ENCODE data around the gene SORCS2.

The SORCS2 gene

DNA sequence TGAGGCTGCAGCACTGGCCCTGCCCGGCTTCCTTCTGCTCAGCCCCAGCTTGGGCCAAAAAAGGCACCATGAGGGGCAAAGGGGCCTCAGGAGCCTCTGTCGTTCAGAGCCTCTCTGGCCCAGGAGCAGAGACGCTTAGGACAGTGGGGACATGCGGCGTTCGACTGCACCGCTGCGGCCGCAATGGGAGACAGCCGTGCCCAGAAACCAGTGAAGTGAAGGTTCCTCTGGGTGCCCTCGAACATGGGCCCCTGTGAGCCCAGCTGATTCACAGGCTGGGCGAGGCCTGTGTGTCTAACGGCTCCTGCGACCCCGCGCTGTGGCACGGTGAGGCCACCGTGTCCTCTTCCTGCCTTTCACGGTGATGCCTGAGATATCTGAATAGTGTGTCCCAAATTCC is 512.3 kb downstream of the SORCS2 start:
- Histone ChIP-seq H2AFZ (ENCODE audit: low read depth, low read length) (no peak overlapping the region), H3K4me3 (ENCODE audit: low read length) (no peak overlapping the region), H3K4me1 (ENCODE audit: insufficient read depth, low read length) (no peaks in the 10 kb centered on the region), H3K36me3 (ENCODE audit: insufficient read depth, low read length) (no peaks in the 10 kb centered on the region), H3K27me3 (ENCODE audit: insufficient read depth, low read length) (peaks cover 5% of the 10 kb centered on the region), H3K9me3 (ENCODE audit: low read length) (no peaks in the 10 kb centered on the region)

GRCh38 chr4:7705062-7705461 is 512.7 kb downstream of the SORCS2 start:
- Histone ChIP-seq H3K4me3 (ENCODE audit: low read length) (no peak overlapping the region), H2AFZ (ENCODE audit: low read depth, low read length) (no peak overlapping the region), H3K9me3 (ENCODE audit: low read length) (no peaks in the 10 kb centered on the region), H3K4me1 (ENCODE audit: insufficient read depth, low read length) (no peaks in the 10 kb centered on the region), H3K36me3 (ENCODE audit: insufficient read depth, low read length) (no peaks in the 10 kb centered on the region), H3K27me3 (ENCODE audit: insufficient read depth, low read length) (peaks cover 9% of the 10 kb centered on the region)

GRCh38 chr4:7705593-7705992 is 513.3 kb downstream of the SORCS2 start:
- Histone ChIP-seq H3K36me3 (ENCODE audit: insufficient read depth, low read length) (no peaks in the 10 kb centered on the region), H3K4me3 (ENCODE audit: low read length) (no peak overlapping the region), H3K9me3 (ENCODE audit: low read length) (no peaks in the 10 kb centered on the region), H2AFZ (ENCODE audit: low read depth, low read length) (no peak overlapping the region), H3K27me3 (ENCODE audit: insufficient read depth, low read length) (peaks cover 9% of the 10 kb centered on the region), H3K4me1 (ENCODE audit: insufficient read depth, low read length) (no peaks in the 10 kb centered on the region)

GRCh38 chr4:7708238-7708637 is 515.9 kb downstream of the SORCS2 start:
- Histone ChIP-seq H3K27me3 (ENCODE audit: insufficient read depth, low read length) (peaks cover 5% of the 10 kb centered on the region), H3K4me3 (ENCODE audit: low read length) (no peak overlapping the region), H2AFZ (ENCODE audit: low read depth, low read length) (no peak overlapping the region)

GRCh38 chr4:7708981-7709380 is 516.6 kb downstream of the SORCS2 start:
- no peaks in the 10 kb centered on the region for H3K36me3 ChIP-seq (ENCODE audit: insufficient read depth, low read length)
- H3K4me1 ChIP-seq (ENCODE audit: insufficient read depth, low read length): no peaks in the 10 kb centered on the region
- no peak overlapping the region for H3K4me3 ChIP-seq (ENCODE audit: low read length)

More at GRCh38 chr4:7708238-7708637, 515.9 kb downstream of the SORCS2 start:
- no peaks in the 10 kb centered on the region for H3K36me3 ChIP-seq (ENCODE audit: insufficient read depth, low read length)
- H3K4me1 ChIP-seq (ENCODE audit: insufficient read depth, low read length): no peaks in the 10 kb centered on the region
- H3K9me3 ChIP-seq (ENCODE audit: low read length): no peaks in the 10 kb centered on the region

GRCh38 chr4:7709431-7709830 is 517.1 kb downstream of the SORCS2 start:
- H3K36me3 ChIP-seq (ENCODE audit: insufficient read depth, low read length): no peaks in the 10 kb centered on the region
- H3K27me3 ChIP-seq (ENCODE audit: insufficient read depth, low read length): peaks cover 5% of the 10 kb centered on the region
- no peak overlapping the region for H3K4me3 ChIP-seq (ENCODE audit: low read length)
- no peaks in the 10 kb centered on the region for H3K9me3 ChIP-seq (ENCODE audit: low read length)
- H3K4me1 ChIP-seq (ENCODE audit: insufficient read depth, low read length): no peaks in the 10 kb centered on the region
- no peak overlapping the region for H2AFZ ChIP-seq (ENCODE audit: low read depth, low read length)

More at GRCh38 chr4:7708981-7709380, 516.6 kb downstream of the SORCS2 start:
- Histone ChIP-seq H2AFZ (ENCODE audit: low read depth, low read length) (no peak overlapping the region), H3K27me3 (ENCODE audit: insufficient read depth, low read length) (peaks cover 5% of the 10 kb centered on the region), H3K9me3 (ENCODE audit: low read length) (no peaks in the 10 kb centered on the region)

DNA sequence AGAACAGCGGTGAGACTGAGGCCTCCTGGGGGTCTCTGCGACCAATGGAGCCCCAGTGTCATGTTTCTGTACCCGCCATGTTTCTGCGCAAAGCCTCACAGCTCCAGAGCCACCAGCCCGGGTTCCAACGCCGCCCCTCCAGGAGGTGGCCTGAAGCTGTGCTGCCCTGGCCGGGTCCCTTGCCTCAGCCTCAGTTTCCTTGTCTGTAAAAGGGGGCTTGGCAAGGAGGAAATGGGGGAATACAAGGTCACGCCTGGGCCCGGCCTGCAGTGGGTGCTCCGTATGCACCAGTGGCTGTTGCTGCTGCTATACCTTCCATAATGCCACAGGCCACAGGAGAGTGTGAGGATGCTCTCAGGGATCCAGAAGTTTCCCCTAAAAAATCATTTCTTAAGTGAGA is 517.8 kb downstream of the SORCS2 start:
- no peaks in the 10 kb centered on the region for H3K9me3 ChIP-seq (ENCODE audit: low read length)
- H3K4me3 ChIP-seq (ENCODE audit: low read length): no peak overlapping the region
- H3K36me3 ChIP-seq (ENCODE audit: insufficient read depth, low read length): no peaks in the 10 kb centered on the region
- peaks cover 5% of the 10 kb centered on the region for H3K27me3 ChIP-seq (ENCODE audit: insufficient read depth, low read length)
- H2AFZ ChIP-seq (ENCODE audit: low read depth, low read length): no peak overlapping the region
- no peaks in the 10 kb centered on the region for H3K4me1 ChIP-seq (ENCODE audit: insufficient read depth, low read length)

GRCh38 chr4:7710576-7711306 is 518.4 kb downstream of the SORCS2 start:
- H3K36me3 ChIP-seq (ENCODE audit: insufficient read depth, low read length): no peaks in the 10 kb centered on the region
- H3K27me3 ChIP-seq (ENCODE audit: insufficient read depth, low read length): peaks cover 5% of the 10 kb centered on the region
- no peaks in the 10 kb centered on the region for H3K9me3 ChIP-seq (ENCODE audit: low read length)
- no peak overlapping the region for H3K4me3 ChIP-seq (ENCODE audit: low read length)
- no peak overlapping the region for H2AFZ ChIP-seq (ENCODE audit: low read depth, low read length)
- no peaks in the 10 kb centered on the region for H3K4me1 ChIP-seq (ENCODE audit: insufficient read depth, low read length)

- H3K36me3 ChIP-seq (ENCODE audit: insufficient read depth, low read length): no peaks in the 10 kb centered on the region
- H3K9me3 ChIP-seq (ENCODE audit: low read length): no peaks in the 10 kb centered on the region
- no peak overlapping the region for H3K4me3 ChIP-seq (ENCODE audit: low read length)
- H2AFZ ChIP-seq (ENCODE audit: low read depth, low read length): no peak overlapping the region
- peaks cover 5% of the 10 kb centered on the region for H3K27me3 ChIP-seq (ENCODE audit: insufficient read depth, low read length)
- no peaks in the 10 kb centered on the region for H3K4me1 ChIP-seq (ENCODE audit: insufficient read depth, low read length)
Observed at GRCh38 chr4:7711307-7711963, 519.1 kb downstream of the SORCS2 start.

DNA sequence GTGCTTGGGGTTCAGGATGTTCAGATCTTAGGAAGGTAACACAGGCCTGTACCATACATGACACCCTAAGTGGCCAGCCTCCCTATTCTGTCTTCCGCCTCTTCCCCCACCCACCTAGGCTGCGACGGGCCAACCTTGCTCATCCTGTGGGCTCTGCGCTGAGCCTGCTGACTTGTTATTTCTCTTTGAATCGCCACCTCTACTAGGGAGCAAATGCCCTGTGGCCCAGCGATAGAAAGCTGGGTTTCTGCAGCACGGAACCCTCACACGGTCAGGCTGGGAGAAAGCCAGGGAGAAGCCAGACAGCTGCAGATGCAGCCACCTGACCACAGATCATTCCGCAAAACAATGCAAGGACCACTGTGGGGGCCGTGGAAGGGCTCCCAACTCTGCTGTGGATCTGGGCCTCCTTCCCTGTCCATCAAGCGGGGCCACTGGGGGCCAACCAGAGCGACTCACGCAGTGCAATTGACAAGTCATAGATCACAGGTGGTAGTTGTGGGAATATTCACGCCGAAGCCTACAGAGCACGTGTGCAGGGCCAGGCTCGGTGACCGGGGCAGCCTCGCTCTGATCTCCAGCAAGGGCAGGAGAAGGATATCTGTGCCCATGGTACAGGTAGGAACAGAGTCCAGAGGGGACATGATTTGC is 519.8 kb downstream of the SORCS2 start:
- Histone ChIP-seq H3K27me3 (ENCODE audit: insufficient read depth, low read length) (peaks cover 5% of the 10 kb centered on the region), H3K9me3 (ENCODE audit: low read length) (no peaks in the 10 kb centered on the region), H2AFZ (ENCODE audit: low read depth, low read length) (no peak overlapping the region), H3K4me1 (ENCODE audit: insufficient read depth, low read length) (no peaks in the 10 kb centered on the region), H3K4me3 (ENCODE audit: low read length) (no peak overlapping the region), H3K36me3 (ENCODE audit: insufficient read depth, low read length) (no peaks in the 10 kb centered on the region)

DNA sequence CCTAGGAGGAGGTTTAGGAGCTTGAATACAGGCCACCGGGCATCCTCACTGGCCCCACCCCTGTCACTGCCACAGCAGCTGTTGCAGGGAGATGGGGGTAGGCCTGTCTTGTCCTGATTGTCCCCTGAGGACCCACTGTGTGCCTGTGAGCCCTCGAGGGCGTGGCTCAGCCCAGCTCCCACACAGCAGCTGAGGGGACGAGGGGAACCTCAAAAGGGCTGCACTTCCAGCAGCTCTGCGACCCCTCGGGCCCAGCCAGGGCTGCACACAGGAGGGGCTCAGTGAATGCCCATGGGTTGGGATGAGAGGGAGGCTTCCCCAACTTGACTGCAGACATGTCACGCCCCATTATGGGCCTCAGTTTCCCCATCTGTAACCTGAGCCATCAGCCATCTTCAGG is 521.4 kb downstream of the SORCS2 start:
- Histone ChIP-seq H3K27me3 (ENCODE audit: insufficient read depth, low read length) (peaks cover 11% of the 10 kb centered on the region), H3K36me3 (ENCODE audit: insufficient read depth, low read length) (no peaks in the 10 kb centered on the region), H2AFZ (ENCODE audit: low read depth, low read length) (no peak overlapping the region), H3K4me1 (ENCODE audit: insufficient read depth, low read length) (no peaks in the 10 kb centered on the region), H3K4me3 (ENCODE audit: low read length) (no peak overlapping the region), H3K9me3 (ENCODE audit: low read length) (no peaks in the 10 kb centered on the region)

- Histone ChIP-seq H3K4me1 (ENCODE audit: insufficient read depth, low read length) (no peaks in the 10 kb centered on the region), H3K4me3 (ENCODE audit: low read length) (no peak overlapping the region), H2AFZ (ENCODE audit: low read depth, low read length) (no peak overlapping the region), H3K9me3 (ENCODE audit: low read length) (no peaks in the 10 kb centered on the region), H3K27me3 (ENCODE audit: insufficient read depth, low read length) (peaks cover 15% of the 10 kb centered on the region), H3K36me3 (ENCODE audit: insufficient read depth, low read length) (no peaks in the 10 kb centered on the region)
Observed at GRCh38 chr4:7714176-7714575, 521.8 kb downstream of the SORCS2 start.

GRCh38 chr4:7714738-7715137 is 522.4 kb downstream of the SORCS2 start:
- Histone ChIP-seq H3K27me3 (ENCODE audit: insufficient read depth, low read length) (peaks cover 15% of the 10 kb centered on the region), H3K4me3 (ENCODE audit: low read length) (no peak overlapping the region), H3K9me3 (ENCODE audit: low read length) (no peaks in the 10 kb centered on the region), H2AFZ (ENCODE audit: low read depth, low read length) (no peak overlapping the region), H3K4me1 (ENCODE audit: insufficient read depth, low read length) (no peaks in the 10 kb centered on the region), H3K36me3 (ENCODE audit: insufficient read depth, low read length) (no peaks in the 10 kb centered on the region)
